Measurements from ENCODE around the gene CHST11. TPM values are rescaled to one million over a fixed set of nuclear protein-coding genes. Genes with fewer than 3 reads are reported as not detected.

The CHST11 gene
- total and polyA plus RNA-seq, 2 of the 4 experiments (the other 2 are of a cell fraction), result 1.4 to 2.7 TPM

DNA sequence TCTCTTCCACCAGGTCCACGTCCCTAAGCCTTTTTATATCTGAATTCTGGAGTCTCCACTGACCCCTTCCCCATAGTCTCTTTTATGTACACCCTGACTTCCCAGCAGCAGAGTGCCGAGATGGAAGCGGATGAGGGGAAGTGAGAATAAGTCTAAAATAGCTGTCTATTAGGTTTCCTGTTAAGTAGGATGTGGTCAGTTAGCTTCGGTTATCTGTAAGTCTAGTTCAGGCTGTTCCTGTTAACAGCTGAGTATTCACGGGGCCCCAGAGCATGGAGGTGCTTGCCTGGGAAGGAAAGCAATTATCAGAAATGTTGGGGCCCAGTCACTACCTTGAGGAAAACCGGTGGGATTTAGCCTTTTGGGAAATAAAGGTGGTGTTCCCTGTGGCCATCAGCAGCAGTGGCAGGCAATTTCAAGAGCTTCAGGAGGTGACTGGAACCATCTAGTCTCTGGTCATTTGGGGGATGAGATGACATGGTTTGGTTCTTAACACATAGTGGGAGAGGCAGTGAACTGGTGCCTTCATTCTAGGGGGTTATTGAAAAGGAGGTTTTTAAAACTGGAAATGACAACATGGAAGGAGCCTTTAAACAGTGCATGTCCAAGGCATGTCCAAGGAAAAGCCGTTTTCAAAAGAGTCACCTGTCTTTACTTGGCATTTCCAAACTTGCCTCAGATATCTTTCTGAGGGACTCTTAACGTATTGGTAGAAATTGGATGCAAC, 21.8 kb downstream of the CHST11 start (continued):
- TF ChIP-seq, protein P1, sequence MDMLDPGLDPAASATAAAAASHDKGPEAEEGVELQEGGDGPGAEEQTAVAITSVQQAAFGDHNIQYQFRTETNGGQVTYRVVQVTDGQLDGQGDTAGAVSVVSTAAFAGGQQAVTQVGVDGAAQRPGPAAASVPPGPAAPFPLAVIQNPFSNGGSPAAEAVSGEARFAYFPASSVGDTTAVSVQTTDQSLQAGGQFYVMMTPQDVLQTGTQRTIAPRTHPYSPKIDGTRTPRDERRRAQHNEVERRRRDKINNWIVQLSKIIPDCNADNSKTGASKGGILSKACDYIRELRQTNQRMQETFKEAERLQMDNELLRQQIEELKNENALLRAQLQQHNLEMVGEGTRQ (IDR thresholded peaks at IDR 0.05; ENCODE audit: low read depth, low read length), result no peak
- no peak for TF ChIP-seq RFX5 (IDR thresholded peaks at IDR 0.05; ENCODE audit: low read depth, low read length)
- no peak for TF ChIP-seq RAD21 (IDR thresholded peaks at IDR 0.05; ENCODE audit: low read length)
- TF ChIP-seq MAFK (IDR thresholded peaks at IDR 0.05; ENCODE audit: low read depth, low read length), result no peak
- no peak for TF ChIP-seq MAZ (IDR thresholded peaks at IDR 0.05; ENCODE audit: borderline replicate concordance, low read depth, low read length)
